Renal pelvis (tissue), 4 donors: ENCODE results near the gene SLC9C2. TPM values are rescaled to one million over a fixed set of nuclear protein-coding genes. Genes with fewer than 3 reads are reported as not detected.

Experiments used
- DNase-seq: peaks from one replicate; pipeline ENCODE4 v3.0.0-alpha.2; 2013
- polyA plus RNA-seq, 3 donors: library from polyadenylated mRNA; unstranded; fragments of 120-200 nt; gene quantifications; one replicate each; pipeline ENCODE4 v1.2.1, GENCODE V29; 2013; ENCODE audit not compliant: insufficient read length in 3 of 3

The SLC9C2 gene
- polyA plus RNA-seq, 3 donors: 0.04 to 0.20 (median 0.10) TPM

DNA sequence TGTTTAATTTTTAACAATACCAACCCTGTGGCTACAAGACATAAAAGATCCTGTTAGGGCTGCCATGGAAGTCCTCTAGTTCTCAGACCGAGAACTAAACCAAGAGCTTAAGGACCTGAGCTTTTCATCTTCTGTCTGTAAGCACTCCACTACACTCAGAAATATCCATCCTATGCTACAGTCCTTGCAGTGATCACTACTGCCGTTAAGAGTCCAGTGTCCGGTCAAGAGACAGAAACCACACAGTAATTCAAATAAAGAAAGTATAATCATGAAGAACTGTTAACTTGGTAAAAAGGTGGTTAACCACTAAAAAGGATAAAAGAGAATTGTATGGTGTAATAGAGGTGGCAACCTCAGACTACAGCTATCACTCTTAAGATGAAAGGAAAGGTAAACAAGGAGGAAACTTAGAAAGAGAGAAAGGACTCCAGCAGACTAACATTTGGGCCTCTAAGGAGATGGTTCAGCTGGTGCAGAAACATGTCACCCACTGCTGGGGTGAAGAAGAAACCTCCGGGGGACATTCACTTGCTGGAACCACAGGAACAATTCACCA is 147.8 kb downstream of the SLC9C2 start:
- no peak for DNase-seq

DNA sequence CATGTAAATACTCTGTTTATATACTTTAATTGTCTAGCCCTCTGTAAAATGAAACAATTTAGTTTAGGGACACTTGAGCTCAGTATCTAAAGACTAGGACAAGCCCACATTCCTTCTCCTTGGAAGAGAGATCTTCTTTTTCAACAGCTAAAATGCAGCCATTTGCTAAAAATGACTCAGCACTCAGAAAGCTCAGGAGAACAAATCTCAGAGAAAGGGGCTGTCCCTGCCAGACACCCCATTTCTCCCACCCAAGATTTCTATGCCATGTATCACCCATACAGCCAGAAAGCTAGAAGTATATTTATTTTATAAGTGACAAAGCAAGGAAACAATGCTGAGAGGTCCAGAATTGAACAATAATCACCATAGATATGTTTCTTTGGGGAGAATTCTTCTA is 148.9 kb downstream of the SLC9C2 start:
- no peak for DNase-seq

DNA sequence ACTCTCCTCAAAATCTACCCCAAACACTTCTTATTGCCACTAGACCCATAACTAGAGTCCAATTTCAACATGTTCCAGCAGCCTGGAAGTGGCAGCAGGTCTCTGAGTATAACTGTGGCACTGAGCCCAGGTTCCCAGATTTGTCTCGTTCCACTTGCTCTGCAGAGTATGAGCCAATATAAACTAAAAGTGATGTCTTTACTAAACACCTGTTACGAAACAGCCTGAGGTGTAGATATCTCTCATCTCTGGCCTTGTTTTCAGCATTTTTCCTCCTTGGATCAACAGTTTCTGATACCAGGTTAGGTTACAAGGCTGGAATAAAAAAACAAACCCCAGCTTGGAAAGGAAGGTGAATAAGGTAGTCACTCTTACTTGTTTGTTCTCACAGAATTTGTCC is 150.9 kb downstream of the SLC9C2 start:
- no peak for DNase-seq

Other genes starting within 250 kb of the SLC9C2 start
- gene PRDX6, start 125.7 kb downstream of the SLC9C2 start, polyA plus RNA-seq: 100 to 1,000 TPM; 344 to 366 (median 348) TPM
- gene TEX50, start 32.3 kb upstream of the SLC9C2 start, polyA plus RNA-seq: not detected
- gene ANKRD45, start 66.8 kb upstream of the SLC9C2 start, polyA plus RNA-seq: 1 to 10 TPM; 4.2 to 5.8 (median 4.4) TPM
- 10 to 100 TPM; 20.4 to 21.5 (median 21.3) TPM for gene KLHL20, start 111.9 kb upstream of the SLC9C2 start, polyA plus RNA-seq
- 10 to 100 TPM; 23.5 to 27.4 (median 27.2) TPM for gene DARS2, start 221.6 kb upstream of the SLC9C2 start, polyA plus RNA-seq
- 10 to 100 TPM in 2 of 3 donors, 1 to 10 TPM in 1; 9.9 to 12.6 (median 11.3) TPM for gene CENPL, start 221.8 kb upstream of the SLC9C2 start, polyA plus RNA-seq